Smooth muscle cell (in vitro differentiated cells): Measurements from ENCODE around the gene RESP18. TPM values are rescaled to one million over a fixed set of nuclear protein-coding genes. Genes with fewer than 3 reads are reported as not detected.

Experiments
- DNase-seq: peaks from one replicate; lab custom pipeline; 2025; ENCODE audit not compliant: unreplicated experiment; lab: John Stamatoyannopoulos, UW
- H2AFZ ChIP-seq: fragments of 200-600 bp; sonication (generic); 2 replicates; pipeline ENCODE4 v1.6.0; 2016; ENCODE audit warnings: antibody characterized with exemption, low read depth, mild to moderate bottlenecking
- H3F3A ChIP-seq: fragments of 200-600 bp; sonication (generic); 2 replicates; pipeline ENCODE4 v1.6.0; 2017; ENCODE audit warnings: antibody characterized with exemption, low read depth
- H3K27ac ChIP-seq: fragments of 200-600 bp; sonication (generic); 2 replicates; pipeline ENCODE4 v1.5.1; 2016; ENCODE audit warnings: low read depth, mild to moderate bottlenecking
- H3K27me3 ChIP-seq: fragments of 200-600 bp; sonication (generic); 2 replicates; pipeline ENCODE4 v1.6.1; 2016; ENCODE audit warnings: low read depth, mild to moderate bottlenecking
- H3K36me3 ChIP-seq: fragments of 200-600 bp; sonication (generic); 2 replicates; pipeline ENCODE4 v1.5.1; 2016; ENCODE audit warnings: low read depth
- H3K4me1 ChIP-seq: fragments of 200-600 bp; sonication (generic); 2 replicates; pipeline ENCODE4 v1.5.1; 2016; ENCODE audit warnings: low read depth
- H3K4me2 ChIP-seq: fragments of 200-600 bp; sonication (generic); 2 replicates; pipeline ENCODE4 v1.6.0; 2016; ENCODE audit warnings: mild to moderate bottlenecking
- H3K4me3 ChIP-seq: fragments of 200-600 bp; sonication (generic); 2 replicates; pipeline ENCODE4 v1.5.1; 2016; ENCODE audit warnings: mild to moderate bottlenecking
- H3K79me2 ChIP-seq: fragments of 200-600 bp; sonication (generic); 2 replicates; pipeline ENCODE4 v1.6.0; 2016; ENCODE audit warnings: low read depth, mild to moderate bottlenecking
- H3K9ac ChIP-seq: fragments of 200-600 bp; sonication (generic); 2 replicates; pipeline ENCODE4 v1.6.0; 2016; ENCODE audit warnings: low read depth
- H3K9me3 ChIP-seq: fragments of 200-600 bp; sonication (generic); replicated peaks from 2 replicates; pipeline ENCODE4 v1.5.1; 2016; ENCODE audit warnings: low read depth
- H4K20me1 ChIP-seq: fragments of 200-600 bp; sonication (generic); 2 replicates; pipeline ENCODE4 v1.6.0; 2016; ENCODE audit warnings: low read depth
- CTCF ChIP-seq: fragments of 200-600 bp; sonication (generic); IDR thresholded peaks from 2 replicates; pipeline ENCODE4 v1.5.1; 2017; ENCODE audit warnings: borderline replicate concordance, mild to moderate bottlenecking, antibody characterized with exemption; ENCODE audit not compliant: insufficient read depth, poor library complexity, severe bottlenecking
- WGBS: methylation state at CpG from one replicate; pipeline ENCODE4 v1.1.7; 2016; ENCODE audit warnings: low lambda C conversion rate; 5-methylcytosine and 5-hydroxymethylcytosine counted together
- polyA plus RNA-seq: library from polyadenylated mRNA; unstranded; fragments of >200 nt; fragmentation: Nextera tagmentation; extraction: Ambion mirVana; gene quantifications from 2 replicates; pipeline ENCODE4 v1.2.1, GENCODE V29; 2016
- total RNA-seq: library from RNA; depleted of rRNA; stranded (reverse); fragments of >200 nt; gene quantifications from 2 replicates; pipeline ENCODE4 v1.2.3, GENCODE V29; 2014

The RESP18 gene
- not detected in 2 replicates for total RNA-seq
- not detected in 2 replicates for polyA plus RNA-seq

DNA sequence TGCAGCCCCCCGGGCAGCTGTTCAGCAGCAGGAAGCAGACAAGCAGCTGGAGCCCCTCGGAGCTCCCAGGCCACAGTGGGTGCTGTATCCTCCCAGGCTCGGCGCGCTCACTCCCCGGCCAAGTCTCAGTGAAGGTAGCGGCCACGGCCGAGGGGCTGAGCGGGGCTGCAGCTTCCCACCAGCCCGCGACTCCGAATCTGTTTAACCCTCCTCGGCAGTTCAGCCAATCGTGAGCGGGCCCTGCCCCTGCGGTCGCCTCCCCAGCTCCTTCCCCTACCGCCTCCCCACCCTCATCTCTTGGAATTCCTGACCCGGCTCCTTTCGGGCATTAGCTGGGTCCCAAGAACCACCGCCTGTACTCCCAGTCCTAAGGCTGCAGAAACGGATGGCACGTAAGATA lies at the start of gene RESP18:
TSS of gene RESP18 (minus strand) at position 203 of the 400 bp plus-strand sequence.
- WGBS = 21% methylated on average over 23 of the region's 24 CpGs
- Histone ChIP-seq H4K20me1 (no peaks in the 10 kb centered on the region), H3K27ac (no peak within 1 kb of the TSS), H3K9ac (no peak within 1 kb of the TSS), H3K36me3 (no peaks in the 10 kb centered on the region), H3K9me3 (no peaks in the 10 kb centered on the region), H3K4me1 (no peaks in the 10 kb centered on the region), H2AFZ (no peak within 1 kb of the TSS), H3K27me3 (peaks cover 78% of the 10 kb centered on the region), H3K4me3 (no peak within 1 kb of the TSS), H3K4me2 (peak within 1 kb of the TSS; percentile 59), H3K79me2 (no peaks in the 10 kb centered on the region), H3F3A (no peaks in the 10 kb centered on the region)
- no peak for TF ChIP-seq CTCF
- DNase-seq = no peak

GRCh38 chr2:219381448-219381847 lies 48.9 kb upstream of the RESP18 start:
- no peak for TF ChIP-seq CTCF
- Histone ChIP-seq H4K20me1 (no peaks in the 10 kb centered on the region), H3K9me3 (no peaks in the 10 kb centered on the region), H3K36me3 (no peaks in the 10 kb centered on the region), H3F3A (no peaks in the 10 kb centered on the region), H3K27ac (no peak overlapping the region), H3K27me3 (no peaks in the 10 kb centered on the region), H3K4me2 (no peak overlapping the region), H3K9ac (no peak overlapping the region), H2AFZ (no peak overlapping the region), H3K4me1 (no peaks in the 10 kb centered on the region), H3K4me3 (no peak overlapping the region), H3K79me2 (no peaks in the 10 kb centered on the region)
- 89% methylated on average over 9 of the region's 9 CpGs for WGBS
- DNase-seq = no peak

DNA sequence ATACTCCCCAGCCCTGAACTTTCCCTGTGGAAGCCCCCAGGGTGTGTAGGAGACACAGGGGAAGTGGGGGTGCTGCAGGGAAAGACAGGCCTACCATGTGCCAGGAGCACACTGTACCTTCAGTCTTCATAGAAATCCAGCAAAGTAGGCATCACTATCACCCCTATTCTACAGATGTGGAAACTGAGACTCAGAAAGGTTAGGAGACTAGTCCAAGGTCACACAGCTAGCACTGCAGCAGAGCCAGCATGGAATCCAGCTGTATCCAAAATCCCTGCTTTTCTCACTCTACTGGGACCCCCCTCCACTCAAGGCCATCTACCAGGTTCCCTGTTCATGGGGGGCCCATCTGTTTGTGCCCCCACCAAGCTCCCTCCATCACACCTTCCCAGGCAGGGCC lies 48.4 kb upstream of the RESP18 start:
- Histone ChIP-seq H3K4me1 (no peaks in the 10 kb centered on the region), H3K9me3 (no peaks in the 10 kb centered on the region), H4K20me1 (no peaks in the 10 kb centered on the region), H3F3A (no peaks in the 10 kb centered on the region), H3K4me2 (no peak overlapping the region), H3K79me2 (no peaks in the 10 kb centered on the region), H3K4me3 (no peak overlapping the region), H3K9ac (no peak overlapping the region), H3K27me3 (no peaks in the 10 kb centered on the region), H3K36me3 (no peaks in the 10 kb centered on the region), H2AFZ (no peak overlapping the region), H3K27ac (no peak overlapping the region)
- no peak for DNase-seq
- TF ChIP-seq CTCF = no peak

- H3K27ac ChIP-seq = no peak overlapping the region
- no peaks in the 10 kb centered on the region for H3F3A ChIP-seq
- H3K4me3 ChIP-seq = no peak overlapping the region
- H2AFZ ChIP-seq = no peak overlapping the region
- H3K27me3 ChIP-seq = no peaks in the 10 kb centered on the region
- H3K4me2 ChIP-seq = no peak overlapping the region
- TF ChIP-seq CTCF = no peak
- no peak overlapping the region for H3K9ac ChIP-seq
- 97% methylated on average over 13 of the region's 13 CpGs for WGBS
- no peaks in the 10 kb centered on the region for H3K36me3 ChIP-seq
- no peaks in the 10 kb centered on the region for H3K4me1 ChIP-seq
- no peaks in the 10 kb centered on the region for H3K9me3 ChIP-seq
- H4K20me1 ChIP-seq = no peaks in the 10 kb centered on the region
- DNase-seq = no peak
- H3K79me2 ChIP-seq = no peaks in the 10 kb centered on the region
Measured at GRCh38 chr2:219378163-219378851, 45.8 kb upstream of the RESP18 start.
